Stimulated activated CD4-positive, alpha-beta T cell treated with anti-CD3 and anti-CD28 coated beads, TNF-alpha, amount 100 ng/mL, for 24 hours (primary cell): Measurements from ENCODE around the gene PSMB8.
"Not testable (repeated sequence)": the region's sequence is repeated elsewhere in the genome, so short reads cannot be mapped to it uniquely, and the experiment has no call there.

Experiments
- DNase-seq, 3 experiments: peaks; one replicate each; pipeline ENCODE4 v3.0.0-alpha.2; 2020; ENCODE audit warnings: low read depth in 3 of 3

The PSMB8 gene

GRCh38 chr6:32843979-32844838, at the start of gene PSMB8:
Gene PSMB8 (minus strand): TSS chr6:32844047. CDS start chr6:32843996, 51 bp downstream.
- peak; percentile 96 to 98 (median 98) for DNase-seq

GRCh38 chr6:32890831-32891230, 47.0 kb upstream of the PSMB8 start:
- no peak for DNase-seq

GRCh38 chr6:32889533-32889932, 45.7 kb upstream of the PSMB8 start:
- no peak for DNase-seq

- DNase-seq = no peak
Observed at GRCh38 chr6:32888576-32888975, 44.7 kb upstream of the PSMB8 start.

GRCh38 chr6:32887616-32888015, 43.8 kb upstream of the PSMB8 start:
- no peak for DNase-seq

GRCh38 chr6:32886681-32887383, 43.0 kb upstream of the PSMB8 start:
- DNase-seq = no peak

GRCh38 chr6:32885698-32886286, 41.9 kb upstream of the PSMB8 start:
- no peak for DNase-seq

- DNase-seq = no peak
Observed at GRCh38 chr6:32883789-32884188, 39.9 kb upstream of the PSMB8 start.

- no peak for DNase-seq
Observed at GRCh38 chr6:32882879-32883250, 39.0 kb upstream of the PSMB8 start.

- not testable (repeated sequence) for DNase-seq
Observed at GRCh38 chr6:32880962-32881361, 37.1 kb upstream of the PSMB8 start.

- no peak for DNase-seq
Observed at GRCh38 chr6:32879691-32880090, 35.8 kb upstream of the PSMB8 start.

GRCh38 chr6:32876603-32877002, 32.8 kb upstream of the PSMB8 start:
- no peak for DNase-seq

GRCh38 chr6:32873947-32874346, 30.1 kb upstream of the PSMB8 start:
- not testable (repeated sequence) for DNase-seq

- peak; percentile 69 to 86 (median 84) for DNase-seq
Observed at GRCh38 chr6:32868257-32868788, 24.5 kb upstream of the PSMB8 start.

GRCh38 chr6:32867554-32868256, 23.9 kb upstream of the PSMB8 start:
- no peak for DNase-seq

- DNase-seq = no peak
Observed at GRCh38 chr6:32867022-32867477, 23.2 kb upstream of the PSMB8 start.

GRCh38 chr6:32865724-32866443, 22.0 kb upstream of the PSMB8 start:
- no peak for DNase-seq

- no peak for DNase-seq
Observed at GRCh38 chr6:32862725-32863124, 18.9 kb upstream of the PSMB8 start.

- no peak for DNase-seq
Observed at GRCh38 chr6:32860674-32861073, 16.8 kb upstream of the PSMB8 start.

GRCh38 chr6:32858194-32858593, 14.3 kb upstream of the PSMB8 start:
- DNase-seq = no peak
